ENCODE results near the gene PCDHGA1. TPM values are rescaled to one million over a fixed set of nuclear protein-coding genes. Genes with fewer than 3 reads are reported as not detected.
"Not testable (repeated sequence)": the region's sequence is repeated elsewhere in the genome, so short reads cannot be mapped to it uniquely, and the experiment has no call there.

PCDHGA1 gene
- total and polyA plus RNA-seq, 2 experiments from 2014 or later = 0.33 TPM; not detected in 1

GRCh38 chr5:141328231-141328630 lies 2.1 kb upstream of the PCDHGA1 start:
- Histone ChIP-seq H3K27ac (no peak overlapping the region), H4K20me1 (ENCODE audit: insufficient read depth, poor library complexity, severe bottlenecking) (no peaks in the 10 kb centered on the region), H3K79me2 (no peaks in the 10 kb centered on the region), H3K9me2 (replicated peaks; ENCODE audit: insufficient read depth) (no peaks in the 10 kb centered on the region), H3K4me1 (ENCODE audit: insufficient read depth) (no peaks in the 10 kb centered on the region), H3K4me2 (no peak overlapping the region), H3K9me3 (ENCODE audit: low read depth) (peaks cover 3% of the 10 kb centered on the region), H3K36me3 (replicated peaks; ENCODE audit: insufficient read depth, low read depth) (no peaks in the 10 kb centered on the region), H3K27me3 (no peaks in the 10 kb centered on the region), H2AFZ (no peak overlapping the region), H3K4me3 (no peak overlapping the region)
- TF ChIP-seq EZH2phosphoT487 (IDR thresholded peaks at IDR 0.05; ENCODE audit: low read depth, severe bottlenecking, unreplicated experiment) (no peak), EZH2 (IDR thresholded peaks at IDR 0.05; ENCODE audit: borderline replicate concordance) (no peak), CTCF (IDR thresholded peaks at IDR 0.05; ENCODE audit: poor library complexity) (no peak)
- DNase-seq (ENCODE audit: low spot score) = no peak
- 89% methylated on average over 8 of the region's 8 CpGs for WGBS (ENCODE audit: low lambda C conversion rate, missing lambda C conversion rate)

- not testable (repeated sequence) for H3K79me2 ChIP-seq; H4K20me1 ChIP-seq (ENCODE audit: insufficient read depth, poor library complexity, severe bottlenecking); H3K4me1 ChIP-seq (ENCODE audit: insufficient read depth); H3K9me3 ChIP-seq (ENCODE audit: low read depth); H3K27ac ChIP-seq; H3K4me2 ChIP-seq; H3K9me2 ChIP-seq (replicated peaks; ENCODE audit: insufficient read depth); H3K4me3 ChIP-seq; H2AFZ ChIP-seq; H3K27me3 ChIP-seq; DNase-seq (ENCODE audit: low spot score); H3K36me3 ChIP-seq (replicated peaks; ENCODE audit: insufficient read depth, low read depth)
- WGBS (ENCODE audit: low lambda C conversion rate, missing lambda C conversion rate) = 98% methylated on average over 38 of the region's 39 CpGs
Measured at GRCh38 chr5:141332571-141332970, 2.3 kb downstream of the PCDHGA1 start.

- Histone ChIP-seq H3K27ac (no peak within 1 kb of the TSS), H3K9me3 (ENCODE audit: low read depth) (peaks cover 3% of the 10 kb centered on the region), H2AFZ (no peak within 1 kb of the TSS), H3K4me2 (no peak within 1 kb of the TSS), H3K27me3 (no peaks in the 10 kb centered on the region), H3K4me1 (ENCODE audit: insufficient read depth) (no peaks in the 10 kb centered on the region), H3K4me3 (no peak within 1 kb of the TSS), H3K9me2 (replicated peaks; ENCODE audit: insufficient read depth) (no peaks in the 10 kb centered on the region), H3K36me3 (replicated peaks; ENCODE audit: insufficient read depth, low read depth) (no peaks in the 10 kb centered on the region), H3K79me2 (no peaks in the 10 kb centered on the region), H4K20me1 (ENCODE audit: insufficient read depth, poor library complexity, severe bottlenecking) (no peaks in the 10 kb centered on the region)
- no peak for TF ChIP-seq EZH2 (IDR thresholded peaks at IDR 0.05; ENCODE audit: borderline replicate concordance)
- TF ChIP-seq CTCF (IDR thresholded peaks at IDR 0.05; ENCODE audit: poor library complexity) = no peak
- TF ChIP-seq EZH2phosphoT487 (IDR thresholded peaks at IDR 0.05; ENCODE audit: low read depth, severe bottlenecking, unreplicated experiment) = no peak
- 84% methylated on average over 27 of the region's 27 CpGs for WGBS (ENCODE audit: low lambda C conversion rate, missing lambda C conversion rate)
- DNase-seq (ENCODE audit: low spot score) = no peak
Measured at GRCh38 chr5:141338538-141339306, 8.4 kb downstream of the PCDHGA1 start, which contains the start of gene PCDHGA2. Gene PCDHGA2, plus strand, starts transcription at chr5:141338760.

- not testable (repeated sequence) for H3K4me3 ChIP-seq; H3K4me2 ChIP-seq; H3K9me2 ChIP-seq (replicated peaks; ENCODE audit: insufficient read depth); H3K9me3 ChIP-seq (ENCODE audit: low read depth); H3K27me3 ChIP-seq; DNase-seq (ENCODE audit: low spot score); H3K36me3 ChIP-seq (replicated peaks; ENCODE audit: insufficient read depth, low read depth); H2AFZ ChIP-seq; H3K27ac ChIP-seq; H4K20me1 ChIP-seq (ENCODE audit: insufficient read depth, poor library complexity, severe bottlenecking); H3K79me2 ChIP-seq; H3K4me1 ChIP-seq (ENCODE audit: insufficient read depth)
- WGBS (ENCODE audit: low lambda C conversion rate, missing lambda C conversion rate) = 95% methylated on average over 29 of the region's 45 CpGs
Measured at GRCh38 chr5:141340781-141341354, 10.6 kb downstream of the PCDHGA1 start.

Data from hepatocyte (in vitro differentiated cells).